GM18951 (cell line): ENCODE results near the gene NHSL1.

Source experiments
- POLR2A ChIP-seq: IDR thresholded peaks from 4 replicates; pipeline ENCODE4 v1.6.1; 2011; ENCODE audit warnings: mild to moderate bottlenecking; ENCODE audit not compliant: insufficient read length, insufficient read depth; ENCODE audit errors: extremely low read depth
- in situ Hi-C: fragments of 300-500 bp; cut with MboI; formaldehyde crosslinking; loops from one replicate; pipeline ENCODE4 v1.12.0; 2022; ENCODE audit warnings: low sequenced_read_pairs, mixed read lengths, inconsistent platforms; ENCODE audit not compliant: unreplicated experiment

NHSL1 gene, protein sequence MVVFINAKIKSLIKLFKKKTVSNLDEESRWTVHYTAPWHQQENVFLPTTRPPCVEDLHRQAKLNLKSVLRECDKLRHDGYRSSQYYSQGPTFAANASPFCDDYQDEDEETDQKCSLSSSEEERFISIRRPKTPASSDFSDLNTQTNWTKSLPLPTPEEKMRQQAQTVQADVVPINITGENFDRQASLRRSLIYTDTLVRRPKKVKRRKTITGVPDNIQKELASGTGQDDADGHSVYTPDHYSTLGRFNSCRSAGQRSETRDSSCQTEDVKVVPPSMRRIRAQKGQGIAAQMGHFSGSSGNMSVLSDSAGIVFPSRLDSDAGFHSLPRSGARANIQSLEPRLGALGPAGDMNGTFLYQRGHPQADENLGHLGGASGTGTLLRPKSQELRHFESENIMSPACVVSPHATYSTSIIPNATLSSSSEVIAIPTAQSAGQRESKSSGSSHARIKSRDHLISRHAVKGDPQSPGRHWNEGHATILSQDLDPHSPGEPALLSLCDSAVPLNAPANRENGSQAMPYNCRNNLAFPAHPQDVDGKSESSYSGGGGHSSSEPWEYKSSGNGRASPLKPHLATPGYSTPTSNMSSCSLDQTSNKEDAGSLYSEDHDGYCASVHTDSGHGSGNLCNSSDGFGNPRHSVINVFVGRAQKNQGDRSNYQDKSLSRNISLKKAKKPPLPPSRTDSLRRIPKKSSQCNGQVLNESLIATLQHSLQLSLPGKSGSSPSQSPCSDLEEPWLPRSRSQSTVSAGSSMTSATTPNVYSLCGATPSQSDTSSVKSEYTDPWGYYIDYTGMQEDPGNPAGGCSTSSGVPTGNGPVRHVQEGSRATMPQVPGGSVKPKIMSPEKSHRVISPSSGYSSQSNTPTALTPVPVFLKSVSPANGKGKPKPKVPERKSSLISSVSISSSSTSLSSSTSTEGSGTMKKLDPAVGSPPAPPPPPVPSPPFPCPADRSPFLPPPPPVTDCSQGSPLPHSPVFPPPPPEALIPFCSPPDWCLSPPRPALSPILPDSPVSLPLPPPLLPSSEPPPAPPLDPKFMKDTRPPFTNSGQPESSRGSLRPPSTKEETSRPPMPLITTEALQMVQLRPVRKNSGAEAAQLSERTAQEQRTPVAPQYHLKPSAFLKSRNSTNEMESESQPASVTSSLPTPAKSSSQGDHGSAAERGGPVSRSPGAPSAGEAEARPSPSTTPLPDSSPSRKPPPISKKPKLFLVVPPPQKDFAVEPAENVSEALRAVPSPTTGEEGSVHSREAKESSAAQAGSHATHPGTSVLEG (N-terminal part only)

DNA sequence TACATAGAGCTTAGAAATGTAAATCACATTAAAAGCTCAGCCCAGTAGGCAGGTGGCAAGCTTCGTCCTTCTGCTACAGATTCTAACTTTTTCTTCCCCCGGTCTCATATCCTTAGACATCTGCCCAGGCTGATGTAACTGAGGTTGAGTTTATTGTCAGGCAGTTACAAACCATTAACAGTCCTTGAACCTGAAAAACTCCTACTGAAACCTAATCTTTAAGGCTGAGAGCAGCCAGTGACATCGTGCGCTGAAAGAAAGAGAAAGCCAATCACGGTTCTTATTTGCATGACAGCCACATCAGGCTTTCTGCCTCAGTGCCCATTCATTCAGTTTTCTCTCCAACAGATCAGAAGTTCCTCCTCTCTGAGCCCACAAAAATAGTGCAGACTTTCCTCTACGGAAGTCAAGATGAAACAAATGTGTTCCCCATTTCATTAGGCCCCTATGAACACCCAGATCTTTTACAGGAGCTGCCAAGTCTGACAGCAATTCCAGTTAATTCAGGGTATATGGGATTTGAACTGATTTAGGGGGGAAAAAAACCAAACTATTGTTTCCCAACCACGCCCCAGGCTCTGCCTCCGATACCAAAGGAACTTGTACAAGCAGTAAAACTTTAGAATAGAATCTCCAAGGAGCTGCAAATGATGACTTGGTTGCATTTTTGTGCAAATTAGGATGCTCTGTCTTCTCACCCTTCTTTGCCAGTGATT lies at the start of gene NHSL1:
Gene NHSL1, minus strand, starts transcription at position 192 of the 716 bp plus-strand sequence. CDS start 204 bp downstream, outside the sequence.
- in situ Hi-C loops = no loop called here

DNA sequence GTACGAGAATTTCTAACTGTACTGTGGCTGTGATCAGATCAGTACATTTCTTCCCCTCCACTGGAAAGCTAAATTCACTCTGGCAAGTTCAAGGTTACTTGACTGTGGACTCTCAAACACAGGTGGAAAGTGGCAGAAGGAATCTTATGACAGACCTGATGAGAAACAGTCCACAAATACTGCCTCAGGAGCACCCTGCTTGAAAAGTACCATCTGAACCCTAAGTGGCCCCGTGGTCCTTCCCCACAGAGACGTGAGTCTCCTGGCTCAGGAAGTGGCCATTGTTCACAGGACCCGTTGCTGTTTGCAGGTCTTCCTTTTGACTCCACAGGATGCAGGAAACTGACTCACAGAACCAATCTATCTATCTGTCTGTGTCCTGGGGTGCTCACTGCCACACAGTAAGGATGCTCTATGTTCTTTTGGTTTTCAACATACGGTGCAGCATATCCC lies 47.5 kb upstream of the NHSL1 start:
- in situ Hi-C loops = no loop called here

More for the DNA sequence above, at the start of gene NHSL1:
- TF ChIP-seq POLR2A = no peak

DNA sequence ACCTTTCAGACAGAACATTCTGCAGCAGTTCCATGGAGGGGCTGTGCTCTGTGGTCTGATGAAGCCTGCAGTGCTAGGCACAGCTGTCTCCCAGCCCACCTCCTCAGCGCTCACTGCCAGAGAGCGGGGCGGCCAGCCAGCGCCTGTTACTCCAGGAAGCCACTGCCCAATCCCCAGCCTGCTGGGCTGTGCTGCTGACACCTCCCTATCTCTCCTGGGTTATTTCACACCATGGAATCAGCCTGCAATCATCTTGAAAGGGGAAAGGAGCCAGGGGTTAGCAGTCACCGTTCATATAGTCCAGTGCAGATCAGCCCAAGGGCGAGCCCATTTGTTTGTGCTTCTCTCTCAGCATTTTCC lies 46.3 kb upstream of the NHSL1 start:
- in situ Hi-C loops = no loop called here
- TF ChIP-seq POLR2A = no peak

More for the DNA sequence above, 47.5 kb upstream of the NHSL1 start:
- no peak for TF ChIP-seq POLR2A

DNA sequence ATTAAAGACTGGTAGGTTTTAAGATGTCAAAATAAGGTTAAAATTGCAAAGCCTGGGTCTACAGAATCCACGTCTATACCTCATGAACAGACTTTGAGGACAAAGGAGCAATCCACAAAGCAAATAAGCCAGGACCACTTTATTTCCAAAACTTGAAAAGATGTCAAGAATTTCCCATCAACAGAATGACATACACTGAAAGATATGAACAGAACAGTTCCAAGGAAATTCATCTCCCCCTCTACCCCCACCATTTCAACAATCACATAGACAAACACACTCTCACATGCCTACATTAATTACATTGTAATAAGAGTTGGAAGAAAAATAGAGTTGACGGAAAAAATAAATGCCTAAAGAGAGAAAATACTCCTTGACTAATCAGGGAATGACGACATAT lies 45.2 kb upstream of the NHSL1 start:
- in situ Hi-C loops = no loop called here
- no peak for TF ChIP-seq POLR2A

DNA sequence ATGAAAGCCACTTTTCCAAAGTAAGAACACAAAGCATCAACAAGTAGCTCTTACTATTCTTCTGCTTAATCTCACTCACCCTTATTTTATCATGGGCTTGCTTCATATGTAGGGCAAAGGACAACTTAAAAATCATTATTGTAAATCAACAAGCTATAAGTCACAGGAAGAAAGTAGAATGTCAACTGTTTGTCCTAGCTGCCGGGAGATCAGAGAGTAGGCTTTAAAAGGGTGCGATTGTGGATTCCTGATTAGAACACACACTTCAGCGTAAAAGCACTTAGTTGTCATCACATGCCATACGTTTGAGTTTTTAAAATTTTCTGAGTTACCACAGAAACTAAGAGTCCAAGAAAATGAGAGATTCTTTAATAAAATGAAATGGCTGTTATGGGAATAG lies 44.4 kb upstream of the NHSL1 start:
- no peak for TF ChIP-seq POLR2A
- in situ Hi-C loops = no loop called here

DNA sequence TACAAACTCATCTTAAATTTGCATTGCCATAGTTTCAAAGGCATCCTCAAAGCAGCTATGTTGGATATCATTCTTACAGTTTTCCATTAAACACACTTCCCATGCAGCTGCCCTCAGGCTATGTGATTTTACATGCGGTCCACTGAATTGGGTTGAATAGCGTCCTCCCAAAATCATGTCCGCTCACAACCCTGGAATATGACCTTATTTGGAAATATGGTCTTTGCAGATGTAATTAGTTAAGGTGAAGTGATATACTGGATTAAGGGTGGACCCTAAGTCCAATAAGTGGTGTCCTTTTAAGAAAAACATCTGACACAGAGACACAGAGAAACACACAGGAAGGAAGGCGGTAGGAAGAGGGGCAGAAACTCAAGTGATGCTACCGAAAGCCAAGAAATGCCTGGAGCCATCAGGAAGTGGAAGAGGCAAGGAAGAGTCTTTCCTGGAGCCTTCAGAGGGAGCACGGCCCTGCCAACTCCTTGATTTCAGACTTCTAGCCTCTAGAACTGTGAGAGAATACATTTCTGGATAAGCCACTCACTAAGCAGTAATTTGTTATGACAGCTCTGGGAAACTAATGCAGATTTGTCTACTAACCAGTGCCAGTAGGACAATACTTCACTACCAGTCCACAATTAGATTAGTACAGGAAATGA lies 42.7 kb upstream of the NHSL1 start:
- in situ Hi-C loops = no loop called here
- TF ChIP-seq POLR2A = no peak

DNA sequence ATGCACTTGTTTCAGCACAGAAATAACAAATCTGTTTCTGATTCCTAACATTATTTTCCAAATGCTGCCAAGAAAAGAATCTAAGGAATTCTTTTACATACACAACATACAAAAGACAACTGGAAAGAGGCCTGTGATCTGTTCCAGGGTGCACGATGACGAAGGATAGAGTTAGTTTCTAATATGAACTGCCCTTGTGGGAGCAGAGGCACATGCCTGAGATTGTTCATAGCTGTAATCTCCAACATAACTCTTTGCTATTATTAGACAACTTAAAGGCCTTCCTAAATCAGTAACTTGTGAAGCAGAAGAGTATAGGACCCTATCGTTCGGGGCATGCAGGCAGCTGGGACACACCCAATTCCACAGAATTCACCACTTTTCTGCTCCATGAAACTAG lies 41.2 kb upstream of the NHSL1 start:
- in situ Hi-C loops = no loop called here

DNA sequence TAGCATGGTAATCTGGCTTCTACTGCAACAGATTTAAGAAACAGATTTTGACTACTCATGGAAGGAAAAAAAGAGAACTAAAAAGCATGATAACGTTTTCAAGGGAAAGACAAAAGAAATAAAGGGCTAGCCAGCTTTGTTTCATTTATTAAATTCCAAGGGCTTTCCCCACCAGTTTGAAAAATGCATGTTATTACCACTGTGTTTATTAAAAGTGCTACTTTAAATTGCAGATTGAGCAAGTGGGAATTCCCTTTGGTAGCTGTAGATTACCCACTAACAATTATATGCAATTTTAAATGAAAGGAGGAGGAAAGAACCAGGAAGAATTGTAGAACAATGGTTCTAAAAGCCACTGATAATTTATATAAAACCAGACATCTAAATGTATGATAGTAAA lies 40.6 kb upstream of the NHSL1 start:
- in situ Hi-C loops = no loop called here
- TF ChIP-seq POLR2A = no peak

More for the DNA sequence above, 41.2 kb upstream of the NHSL1 start:
- no peak for TF ChIP-seq POLR2A

DNA sequence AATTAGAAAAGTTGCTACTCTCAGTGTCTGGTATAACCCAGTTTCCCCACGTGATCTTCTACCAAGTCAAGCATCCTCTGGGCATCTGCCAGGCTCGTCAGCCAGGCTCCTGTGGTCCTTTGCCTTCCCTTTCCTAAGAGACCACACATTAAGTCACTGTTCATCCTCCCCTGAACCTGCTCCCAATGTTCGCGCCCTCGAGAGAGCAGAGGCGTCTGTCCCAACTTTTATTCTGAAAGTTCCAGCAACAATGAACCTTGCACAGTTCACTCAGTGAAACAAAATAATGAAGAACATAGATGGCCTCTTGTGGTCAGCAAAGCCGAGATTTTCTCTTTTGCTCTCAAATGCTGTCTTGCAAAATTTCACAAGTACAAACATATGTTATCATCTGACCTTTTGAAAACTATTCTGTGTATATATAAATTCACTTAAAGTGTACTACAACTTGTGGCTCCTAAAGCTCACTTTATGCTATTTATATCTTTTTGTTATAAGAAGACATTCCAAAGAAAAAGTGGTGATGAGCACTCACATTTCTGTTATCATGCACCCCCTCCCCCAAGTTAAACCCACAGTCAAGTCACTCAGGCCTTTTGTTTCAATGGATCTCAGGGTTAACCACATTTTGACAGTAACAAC lies 39.2 kb upstream of the NHSL1 start:
- TF ChIP-seq POLR2A = no peak
- in situ Hi-C loops = no loop called here

DNA sequence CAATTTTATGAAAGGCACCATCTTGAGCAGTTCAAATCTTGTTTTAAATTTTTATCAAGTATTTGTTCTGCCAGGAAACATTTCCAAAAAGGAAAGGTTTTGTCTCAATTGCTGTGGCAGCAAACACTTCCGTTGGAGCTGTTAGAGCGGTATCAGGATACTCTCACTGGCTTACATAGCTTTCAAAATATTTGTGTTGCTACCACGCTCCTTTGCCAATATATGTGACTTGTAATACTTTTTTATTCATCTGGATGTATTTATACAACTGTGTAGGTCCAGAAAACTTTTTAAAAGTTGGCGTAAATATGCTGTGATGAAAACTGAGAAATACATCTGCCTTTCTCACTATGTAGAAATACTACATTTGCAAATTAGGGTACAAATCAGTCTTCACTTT lies 37.8 kb upstream of the NHSL1 start:
- in situ Hi-C loops = no loop called here
- no peak for TF ChIP-seq POLR2A

DNA sequence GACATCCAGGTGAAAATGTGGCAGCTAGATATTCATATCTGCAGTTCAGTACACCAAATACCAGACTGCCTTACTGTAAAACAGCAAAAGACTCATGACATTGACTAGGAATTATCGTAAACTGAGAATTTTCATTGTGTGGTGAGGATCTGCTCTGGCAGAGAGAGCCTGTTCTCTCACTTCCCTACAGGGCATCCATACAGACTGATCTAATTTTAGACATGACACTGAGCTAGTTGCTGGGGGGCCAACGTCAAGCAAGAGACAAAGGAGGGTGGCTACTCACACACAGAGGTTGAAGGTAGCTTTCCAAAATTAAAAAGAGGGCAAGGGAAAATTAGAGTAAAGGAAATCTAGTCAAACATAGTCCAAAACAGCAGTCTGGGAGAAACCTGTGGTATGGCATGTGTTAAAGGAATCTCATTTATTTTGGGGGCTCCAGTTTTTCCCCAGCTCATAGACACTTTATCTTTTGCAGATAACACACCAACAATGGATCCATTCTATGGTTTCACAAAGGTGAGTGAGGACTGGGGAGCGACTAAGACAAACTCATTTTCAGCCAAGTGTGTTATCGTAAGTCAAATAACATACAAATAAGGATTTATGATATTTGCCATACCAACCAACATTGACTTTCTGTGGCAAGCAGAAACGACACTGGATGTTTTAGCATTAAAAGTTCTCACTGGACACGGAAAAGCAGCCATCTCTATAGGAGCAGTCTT lies 36.6 kb upstream of the NHSL1 start:
- TF ChIP-seq POLR2A = no peak
- in situ Hi-C loops = no loop called here
